Endothelial cell of umbilical vein (primary cell): ENCODE measurements around the gene SEC22C. TPM values are rescaled to one million over a fixed set of nuclear protein-coding genes. Genes with fewer than 3 reads are reported as not detected.

Experiments
- BruUV-seq: library from RNA; stranded (reverse); fragments of 400-500 nt; replicated peaks from 2 replicates; lab custom pipeline; 2021; lab: Mats Ljungman, UMichigan
- CTCF ChIA-PET: fragments of 300-600, 350-600 bp; sonication (Branson Sonifier 250); formaldehyde crosslinking; loops from one replicate; lab custom pipeline; 2021; ENCODE audit warnings: antibody characterized with exemption, inconsistent platforms; lab: Charles Lee
- POLR2A ChIA-PET: fragments of 300-600, 350-600 bp; sonication (Branson Sonifier 250); formaldehyde crosslinking; loops from one replicate; lab custom pipeline; 2021; ENCODE audit warnings: antibody characterized with exemption, inconsistent platforms; lab: Charles Lee
- DNase-seq: peaks from one replicate; pipeline ENCODE4 v3.0.0-alpha.2; 2011; ENCODE audit warnings: low read depth, low spot score
- FAIRE-seq: peaks from 2 replicates; lab custom pipeline; 2011; peaks lifted over from hg19 to GRCh38; lab: Jason Lieb, UNC
- H2AFZ ChIP-seq: 2 replicates; pipeline ENCODE4 v1.6.0; 2012; ENCODE audit warnings: low read depth, low read length, control low read depth, inconsistent platforms
- H3K27ac ChIP-seq: 2 replicates; pipeline ENCODE4 v1.5.1; 2011; ENCODE audit warnings: low read depth, mild to moderate bottlenecking, control low read depth, low read length, moderate library complexity; ENCODE audit not compliant: insufficient read depth
- H3K27me3 ChIP-seq, 2 experiments: 2 replicates each; pipeline versions ENCODE4 v1.6.0 to v1.6.1; 2011; ENCODE audit warnings: low read length in 2 of 2, mixed read lengths in 1 of 2; ENCODE audit not compliant: control insufficient read depth in 2 of 2, insufficient read depth in 2 of 2
- H3K36me3 ChIP-seq, 2 experiments: 2 replicates in 1 of 2; 3 replicates in 1 of 2; pipeline ENCODE4 v1.5.1; 2011; ENCODE audit warnings: low read length in 2 of 2, mild to moderate bottlenecking in 1 of 2, moderate library complexity in 1 of 2; ENCODE audit not compliant: control insufficient read depth in 2 of 2, insufficient read depth in 2 of 2; ENCODE audit errors: extremely low read depth in 1 of 2
- H3K4me1 ChIP-seq: 3 replicates; pipeline ENCODE4 v1.5.1; 2011; ENCODE audit warnings: mild to moderate bottlenecking, low read length; ENCODE audit not compliant: control insufficient read depth, insufficient read depth; ENCODE audit errors: extremely low read depth
- H3K4me2 ChIP-seq: 2 replicates; pipeline ENCODE4 v1.6.1; 2011; ENCODE audit warnings: low read length, control low read depth, mixed read lengths; ENCODE audit not compliant: insufficient read depth
- H3K4me3 ChIP-seq, 3 experiments: fragments of 200-600 bp in 1 of 3; sonication (generic), shearing (Covaris generic) in 1 of 3; replicated peaks in 1 of 3; 2 replicates each; pipeline ENCODE4 v1.5.1; 2011 to 2016; ENCODE audit warnings: control low read depth in 3 of 3, low read length in 3 of 3, mild to moderate bottlenecking in 2 of 3, inconsistent platforms in 1 of 3, low read depth in 1 of 3, moderate library complexity in 1 of 3; ENCODE audit not compliant: insufficient read depth in 1 of 3
- H3K79me2 ChIP-seq: 2 replicates; pipeline ENCODE4 v1.6.0; 2012; ENCODE audit warnings: low read length, inconsistent platforms; ENCODE audit not compliant: control insufficient read depth, insufficient read depth
- H3K9ac ChIP-seq: replicated peaks from 2 replicates; pipeline ENCODE3; 2011; ENCODE audit warnings: low read length, control low read depth; ENCODE audit not compliant: insufficient read depth; ENCODE audit errors: extremely low read depth
- H3K9me1 ChIP-seq: replicated peaks from 3 replicates; pipeline ENCODE4 v1.6.0; 2011; ENCODE audit warnings: mild to moderate bottlenecking, low read length; ENCODE audit not compliant: control insufficient read depth, insufficient read depth; ENCODE audit errors: extremely low read depth
- H3K9me3 ChIP-seq: replicated peaks from 2 replicates; pipeline ENCODE4 v1.5.1; 2012; ENCODE audit warnings: low read length, inconsistent platforms; ENCODE audit not compliant: control insufficient read depth, insufficient read depth
- H4K20me1 ChIP-seq: replicated peaks from 2 replicates; pipeline ENCODE3; 2011; ENCODE audit warnings: mild to moderate bottlenecking, low read length; ENCODE audit not compliant: control insufficient read depth, insufficient read depth; ENCODE audit errors: extremely low read depth
- CTCF ChIP-seq, 2 donors: IDR thresholded peaks; 1 replicate in 1 of 2; 2 replicates in 1 of 2; pipeline ENCODE4 v1.5.1; 2011; ENCODE audit warnings: low read length in 2 of 2, mild to moderate bottlenecking in 2 of 2, moderate library complexity in 2 of 2, control low read depth in 1 of 2, inconsistent platforms in 1 of 2, low read depth in 1 of 2; ENCODE audit not compliant: insufficient read depth in 1 of 2; ENCODE audit errors: extremely low read depth in 1 of 2
- EZH2 ChIP-seq: IDR thresholded peaks from 2 replicates; pipeline ENCODE4 v1.6.1; 2012; ENCODE audit warnings: borderline replicate concordance, low read depth, mild to moderate bottlenecking, moderate library complexity, low read length, inconsistent platforms; ENCODE audit not compliant: severe bottlenecking
- FOS ChIP-seq: IDR thresholded peaks from 2 replicates; pipeline ENCODE4 v1.6.1; 2011; ENCODE audit warnings: mild to moderate bottlenecking, low read length, moderate library complexity, borderline replicate concordance; ENCODE audit not compliant: insufficient read depth
- GATA2 ChIP-seq: IDR thresholded peaks from 2 replicates; pipeline ENCODE4 v1.7.0; 2011; ENCODE audit warnings: low read depth, mild to moderate bottlenecking, moderate library complexity, mixed read lengths, low read length; ENCODE audit not compliant: insufficient read length, insufficient read depth
- JUN ChIP-seq: IDR thresholded peaks from 2 replicates; pipeline ENCODE4 v1.6.1; 2011; ENCODE audit warnings: borderline replicate concordance, low read depth; ENCODE audit not compliant: insufficient read length, insufficient read depth
- MAX ChIP-seq: IDR thresholded peaks from 2 replicates; pipeline ENCODE4 v1.6.1; 2011; ENCODE audit not compliant: insufficient read depth, insufficient read length
- MYC ChIP-seq: IDR thresholded peaks from one replicate; pipeline ENCODE4 v1.6.1; 2011; ENCODE audit warnings: mild to moderate bottlenecking, low read depth, low read length
- POLR2A ChIP-seq: IDR thresholded peaks from 2 replicates; pipeline ENCODE4 v1.6.1; 2012; ENCODE audit warnings: low read depth, mild to moderate bottlenecking, control low read depth, low read length
- POLR2AphosphoS5 ChIP-seq: IDR thresholded peaks from 2 replicates; pipeline ENCODE4 v1.6.1; 2012; ENCODE audit warnings: low read depth, mild to moderate bottlenecking, control low read depth, low read length, moderate library complexity; ENCODE audit not compliant: insufficient read depth
- dilution Hi-C: fragments of 300-500 bp; cut with MboI; formaldehyde crosslinking; loops from one replicate; pipeline ENCODE4 v1.15.0; 2019; ENCODE audit warnings: low sequenced_read_pairs; ENCODE audit not compliant: extremely low pct_ligation_motif_present
- intact Hi-C: fragments of 100-400 bp; cut with micrococcal nuclease; formaldehyde crosslinking; loops from one replicate; pipeline ENCODE4 v1.10.0; 2022
- polyA plus RNA-seq, 4 experiments: library from polyadenylated mRNA; depleted of rRNA in 3 of 4; stranded (reverse) in 3 of 4; unstranded in 1 of 4; fragments of >200 nt; gene quantifications; 2 replicates each; pipeline versions ENCODE4 v1.2.1 to v1.2.3, GENCODE V29; 2011 to 2012; ENCODE audit warnings: missing spikeins in 1 of 4
- total RNA-seq: library from RNA; stranded (reverse); gene quantifications from 2 replicates; pipeline ENCODE4 v1.2.3, GENCODE V29; 2021

Gene SEC22C
- total and polyA plus RNA-seq, 2 donors (not counting 3 experiments of a cell fraction or from before 2014, with no cell fraction given), result 43.9 to 61.9 TPM

GRCh38 chr3:42537350-42537749 lies 44.4 kb downstream of the SEC22C start:
- H3K27ac ChIP-seq, result no peak overlapping the region
- H3K36me3 ChIP-seq, result no peaks in the 10 kb centered on the region
- no peaks in the 10 kb centered on the region for H3K4me1 ChIP-seq
- H3K27me3 ChIP-seq, result no peaks in the 10 kb centered on the region
- intact Hi-C loops, result no loop called here
- H2AFZ ChIP-seq, result no peak overlapping the region
- no peak overlapping the region for H3K4me2 ChIP-seq
- H3K9me3 ChIP-seq, result no peaks in the 10 kb centered on the region
- no peak for TF ChIP-seq EZH2
- TF ChIP-seq POLR2A, result no peak
- no peak for TF ChIP-seq MYC
- no peak for TF ChIP-seq JUN
- no peak for TF ChIP-seq GATA2
- TF ChIP-seq POLR2AphosphoS5, result no peak
- TF ChIP-seq FOS, result no peak
- no peak for TF ChIP-seq MAX
- TF ChIP-seq CTCF (IDR thresholded peaks at IDR 0.05; ENCODE audit: extremely low read depth in 1 of 2, insufficient read depth in 1 of 2, low read depth in 1 of 2, low read length in 2 of 2), result no peak
- H3K9ac ChIP-seq, result no peak overlapping the region
- FAIRE-seq (no peak), DNase-seq (no peak)
- ChIA-PET POLR2A (no interaction called here), CTCF (interaction anchor here (1.1 to 5.0 kb wide), 11 partner anchors 9 to 307 kb away, joined by 3 to 61 read pairs (median 7); partner anchors contain the start of gene VIPR1)
- H3K9me1 ChIP-seq, result no peaks in the 10 kb centered on the region
- no peaks in the 10 kb centered on the region for H4K20me1 ChIP-seq
- no peaks in the 10 kb centered on the region for H3K79me2 ChIP-seq
- dilution Hi-C loops, result no loop called here
- no peak overlapping the region for H3K4me3 ChIP-seq
- no TSS peak for BruUV-seq
